Natural killer cell treated with Interleukin-12 subunit alpha and Interleukin-12 subunit beta and Interleukin-15 and Interleukin-18, amount 100 ng/mL, for 72 hours (primary cell): ENCODE measurements around the gene SUSD1. TPM values are rescaled to one million over a fixed set of nuclear protein-coding genes. Genes with fewer than 3 reads are reported as not detected.
"Not testable (repeated sequence)": the region's sequence is repeated elsewhere in the genome, so short reads cannot be mapped to it uniquely, and the experiment has no call there.

ENCODE experiments used
- ATAC-seq, 2 donors: fragments of 150-1000 bp; cut with Tn5 transposase in 1 of 2; sonication (Bioruptor Pico), chemical (Tn5 transposase) in 1 of 2; 2 replicates each; pipeline ENCODE4 v1.10.0; 2021
- DNase-seq: peaks from one replicate; pipeline ENCODE4 v3.0.0; 2022; ENCODE audit warnings: low spot score
- H3K27ac Mint-ChIP-seq, 2 donors: 1 replicate in 1 of 2; 2 replicates in 1 of 2; pipeline ENCODE4 v1.8.0; 2022; ENCODE audit warnings: mixed read lengths in 2 of 2, mild to moderate bottlenecking in 1 of 2, moderate library complexity in 1 of 2
- H3K27me3 Mint-ChIP-seq, 2 donors: 1 replicate in 1 of 2; 2 replicates in 1 of 2; pipeline ENCODE4 v1.8.0; 2022; ENCODE audit warnings: mixed read lengths in 2 of 2
- H3K36me3 Mint-ChIP-seq: one replicate; pipeline ENCODE4 v1.8.0; 2022; ENCODE audit warnings: mixed read lengths
- H3K4me1 Mint-ChIP-seq, 2 donors: 1 replicate in 1 of 2; 2 replicates in 1 of 2; pipeline ENCODE4 v1.8.0; 2022; ENCODE audit warnings: low read depth in 2 of 2, mixed read lengths in 2 of 2, mild to moderate bottlenecking in 1 of 2
- H3K4me3 Mint-ChIP-seq: one replicate; pipeline ENCODE4 v1.8.0; 2022; ENCODE audit warnings: mixed read lengths
- H3K9me3 Mint-ChIP-seq: 2 replicates; pipeline ENCODE4 v1.8.0; 2022; ENCODE audit warnings: mixed read lengths
- total RNA-seq, 2 donors: library from RNA; stranded (reverse); gene quantifications; one replicate each; pipeline ENCODE4 v1.2.3, GENCODE V29; 2022

Gene SUSD1
- 10 to 100 TPM; 20.0 to 23.4 TPM for total RNA-seq

- Mint-ChIP-seq H3K9me3 (peaks cover 6% of the 10 kb centered on the region), H3K4me3 (peak within 1 kb of the TSS; percentile 94), H3K27ac (peak within 1 kb of the TSS; percentile 88 to 94), H3K27me3 (no peaks in the 10 kb centered on the region), H3K36me3 (peaks cover 9% of the 10 kb centered on the region), H3K4me1 (peaks cover 60 to 75% of the 10 kb centered on the region in 2 donors)
- peak; percentile 63 for DNase-seq
- ATAC-seq, result peak; percentile 70 to 75
These were observed at the start of gene SUSD1 for GRCh38 chr9:112174965-112175795. Gene SUSD1 (minus strand): TSS chr9:112175297. CDS start chr9:112175235, 62 bp downstream.

- H3K4me1 Mint-ChIP-seq, result peaks cover 13 to 22% of the 10 kb centered on the region in 2 donors
- peaks cover 38% of the 10 kb centered on the region for H3K36me3 Mint-ChIP-seq
- H3K27ac Mint-ChIP-seq, result peak overlapping the region in 1 of 2 donors; percentile 39
- peak in 1 of 2 donors; percentile 93 for ATAC-seq
- H3K4me3 Mint-ChIP-seq, result peak overlapping the region; percentile 47
- no peaks in the 10 kb centered on the region for H3K27me3 Mint-ChIP-seq
- DNase-seq, result no peak
- H3K9me3 Mint-ChIP-seq, result no peaks in the 10 kb centered on the region
These were observed 49.5 kb upstream of the SUSD1 start for GRCh38 chr9:112224401-112225289.

GRCh38 chr9:112218908-112219307 is 43.8 kb upstream of the SUSD1 start:
- H3K4me3 Mint-ChIP-seq, result peak overlapping the region; percentile 74
- H3K27ac Mint-ChIP-seq, result peak overlapping the region; percentile 61 to 78
- DNase-seq (peak; percentile 76), ATAC-seq (peak; percentile 92 to 95)
- no peaks in the 10 kb centered on the region for H3K9me3 Mint-ChIP-seq
- H3K36me3 Mint-ChIP-seq, result peaks cover 16% of the 10 kb centered on the region
- H3K27me3 Mint-ChIP-seq, result no peaks in the 10 kb centered on the region
- peaks cover 30 to 35% of the 10 kb centered on the region in 2 donors for H3K4me1 Mint-ChIP-seq

- Mint-ChIP-seq H3K9me3 (peaks cover 7% of the 10 kb centered on the region), H3K4me3 (no peak overlapping the region), H3K27ac (no peak overlapping the region), H3K27me3 (no peaks in the 10 kb centered on the region), H3K4me1 (peaks cover 15 to 21% of the 10 kb centered on the region in 2 donors), H3K36me3 (peaks cover 31% of the 10 kb centered on the region)
- ATAC-seq, result no peak
- no peak for DNase-seq
These were observed 37.8 kb upstream of the SUSD1 start for GRCh38 chr9:112212926-112213325.

GRCh38 chr9:112207451-112207850 is 32.4 kb upstream of the SUSD1 start:
- Mint-ChIP-seq H3K4me1 (peaks cover 2 to 4% of the 10 kb centered on the region in 2 donors), H3K27me3 (no peaks in the 10 kb centered on the region), H3K4me3 (no peak overlapping the region), H3K36me3 (peaks cover 42% of the 10 kb centered on the region), H3K27ac (no peak overlapping the region), H3K9me3 (peaks cover 12% of the 10 kb centered on the region)
- ATAC-seq (no peak), DNase-seq (no peak)

- peak overlapping the region in 1 of 2 donors; percentile 23 for H3K27ac Mint-ChIP-seq
- H3K27me3 Mint-ChIP-seq, result no peaks in the 10 kb centered on the region
- no peak for ATAC-seq
- peaks cover 11% of the 10 kb centered on the region for H3K9me3 Mint-ChIP-seq
- no peak overlapping the region for H3K4me3 Mint-ChIP-seq
- H3K4me1 Mint-ChIP-seq, result peaks cover 3% of the 10 kb centered on the region in 2 donors
- no peak for DNase-seq
- H3K36me3 Mint-ChIP-seq, result peaks cover 26% of the 10 kb centered on the region
These were observed 28.4 kb upstream of the SUSD1 start for GRCh38 chr9:112203536-112203935.

GRCh38 chr9:112200711-112201110 is 25.6 kb upstream of the SUSD1 start:
- ATAC-seq (no peak), DNase-seq (no peak)
- H3K27ac Mint-ChIP-seq, result no peak overlapping the region
- no peaks in the 10 kb centered on the region for H3K9me3 Mint-ChIP-seq
- peaks cover 3 to 6% of the 10 kb centered on the region in 2 donors for H3K4me1 Mint-ChIP-seq
- H3K36me3 Mint-ChIP-seq, result peaks cover 11% of the 10 kb centered on the region
- H3K27me3 Mint-ChIP-seq, result no peaks in the 10 kb centered on the region
- H3K4me3 Mint-ChIP-seq, result no peak overlapping the region

GRCh38 chr9:112198646-112199045 is 23.5 kb upstream of the SUSD1 start:
- Mint-ChIP-seq H3K27ac (no peak overlapping the region), H3K9me3 (no peaks in the 10 kb centered on the region), H3K27me3 (no peaks in the 10 kb centered on the region), H3K4me3 (no peak overlapping the region), H3K36me3 (no peaks in the 10 kb centered on the region), H3K4me1 (peaks cover 6 to 8% of the 10 kb centered on the region in 2 donors)
- ATAC-seq (no peak), DNase-seq (no peak)

GRCh38 chr9:112194969-112195431 is 19.9 kb upstream of the SUSD1 start:
- H3K27me3 Mint-ChIP-seq, result no peaks in the 10 kb centered on the region
- no peak overlapping the region for H3K4me3 Mint-ChIP-seq
- ATAC-seq (no peak), DNase-seq (no peak)
- peaks cover 8% of the 10 kb centered on the region in 2 donors for H3K4me1 Mint-ChIP-seq
- no peak overlapping the region for H3K27ac Mint-ChIP-seq
- no peaks in the 10 kb centered on the region for H3K9me3 Mint-ChIP-seq
- no peaks in the 10 kb centered on the region for H3K36me3 Mint-ChIP-seq

- Mint-ChIP-seq H3K36me3 (no peaks in the 10 kb centered on the region), H3K27me3 (no peaks in the 10 kb centered on the region), H3K27ac (peak overlapping the region in 1 of 2 donors; percentile 20), H3K4me3 (no peak overlapping the region), H3K4me1 (peaks cover 4 to 5% of the 10 kb centered on the region in 2 donors), H3K9me3 (no peaks in the 10 kb centered on the region)
- no peak for ATAC-seq
- no peak for DNase-seq
These were observed 18.6 kb upstream of the SUSD1 start for GRCh38 chr9:112193572-112194288.

- not testable (repeated sequence) for H3K4me1 Mint-ChIP-seq, H3K27me3 Mint-ChIP-seq, ATAC-seq, DNase-seq, H3K4me3 Mint-ChIP-seq, H3K36me3 Mint-ChIP-seq, H3K9me3 Mint-ChIP-seq
- H3K27ac Mint-ChIP-seq, result peak overlapping the region in 1 of 2 donors; percentile 31
These were observed 15.2 kb upstream of the SUSD1 start for GRCh38 chr9:112190320-112190719.

- Mint-ChIP-seq H3K4me1 (peaks cover 0 to 2% of the 10 kb centered on the region in 2 donors), H3K9me3 (no peaks in the 10 kb centered on the region), H3K27me3 (no peaks in the 10 kb centered on the region), H3K27ac (no peak overlapping the region), H3K4me3 (no peak overlapping the region), H3K36me3 (no peaks in the 10 kb centered on the region)
- ATAC-seq (no peak), DNase-seq (no peak)
These were observed 13.8 kb upstream of the SUSD1 start for GRCh38 chr9:112188884-112189283.

- no peaks in the 10 kb centered on the region for H3K27me3 Mint-ChIP-seq
- H3K4me3 Mint-ChIP-seq, result no peak overlapping the region
- DNase-seq, result no peak
- no peak overlapping the region for H3K27ac Mint-ChIP-seq
- H3K4me1 Mint-ChIP-seq, result peaks cover 5 to 9% of the 10 kb centered on the region in 2 donors
- H3K36me3 Mint-ChIP-seq, result peaks cover 6% of the 10 kb centered on the region
- no peak for ATAC-seq
- H3K9me3 Mint-ChIP-seq, result peaks cover 4% of the 10 kb centered on the region
These were observed 12.3 kb upstream of the SUSD1 start for GRCh38 chr9:112187404-112187803.
